ENCODE measurements around the gene MACROD2. TPM values are rescaled to one million over a fixed set of nuclear protein-coding genes. Genes with fewer than 3 reads are reported as not detected.

MACROD2 gene
- total RNA-seq, 4 donors from 2014 or later, result 1.8 to 4.8 (median 2.9) TPM

- no peaks in the 10 kb centered on the region for H3K36me3 ChIP-seq
- H3K4me3 ChIP-seq, result no peak overlapping the region
- DNase-seq, result no peak
- no peaks in the 10 kb centered on the region for H3K4me1 ChIP-seq
- WGBS, 2 donors, result 60 to 66% methylated on average over 2 of the region's 2 CpGs
- intact Hi-C loops (cut with DNase I), result no loop called here
- H3K27ac ChIP-seq, result no peak overlapping the region
- H3K9me3 ChIP-seq, result no peaks in the 10 kb centered on the region
- no peaks in the 10 kb centered on the region for H3K27me3 ChIP-seq
- TF ChIP-seq CTCF (IDR thresholded peaks at IDR 0.05) (no peak), POLR2A (IDR thresholded peaks at IDR 0.05) (no peak)
Measured at GRCh38 chr20:15245896-15246295, 1250.6 kb downstream of the MACROD2 start.

DNA sequence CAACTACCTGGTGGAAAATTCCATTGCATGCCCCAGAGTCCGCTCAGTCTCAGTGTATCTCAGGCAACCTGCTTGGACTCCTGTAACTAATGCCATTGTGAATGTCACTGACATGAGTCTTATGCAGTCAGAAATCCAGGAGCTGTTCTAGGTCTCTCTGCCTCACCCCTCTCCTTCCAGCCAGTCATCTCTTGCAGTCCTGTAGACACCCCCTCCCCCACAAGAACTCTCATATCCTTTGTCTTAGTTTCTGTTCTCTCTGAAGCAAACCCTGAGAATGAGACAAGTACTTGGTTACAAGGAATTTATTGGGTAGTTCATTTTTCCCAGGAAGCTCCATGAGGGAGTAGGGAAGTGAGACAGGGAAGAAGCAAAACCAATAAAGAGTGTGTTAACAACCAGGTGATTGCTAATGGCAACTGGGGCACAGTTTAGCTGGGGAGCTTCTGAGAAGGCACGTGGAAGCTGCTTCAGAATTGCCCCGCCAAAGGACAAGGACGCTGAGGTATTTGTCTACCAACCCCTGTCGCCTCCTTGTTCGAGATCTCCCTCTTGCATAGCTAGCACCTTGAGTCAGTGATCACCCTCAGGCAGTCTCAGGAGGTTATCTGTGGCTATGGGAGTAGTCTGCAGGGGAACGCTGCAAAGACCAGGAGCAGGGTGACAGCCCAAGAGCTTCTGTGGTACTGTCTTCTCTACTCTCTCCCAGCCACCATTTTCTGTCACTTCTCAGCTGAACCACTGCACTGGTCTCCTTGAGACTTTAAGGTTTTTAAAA is 1253.5 kb downstream of the MACROD2 start:
- DNase-seq, result no peak
- H3K9me3 ChIP-seq, result no peaks in the 10 kb centered on the region
- no peaks in the 10 kb centered on the region for H3K27me3 ChIP-seq
- H3K36me3 ChIP-seq, result no peaks in the 10 kb centered on the region
- H3K4me1 ChIP-seq, result no peaks in the 10 kb centered on the region
- TF ChIP-seq POLR2A (IDR thresholded peaks at IDR 0.05) (no peak), CTCF (IDR thresholded peaks at IDR 0.05) (no peak)
- H3K4me3 ChIP-seq, result no peak overlapping the region
- 85% methylated on average over 7 of the region's 7 CpGs for WGBS, 2 donors
- intact Hi-C loops (cut with DNase I), result no loop called here
- no peak overlapping the region for H3K27ac ChIP-seq

DNA sequence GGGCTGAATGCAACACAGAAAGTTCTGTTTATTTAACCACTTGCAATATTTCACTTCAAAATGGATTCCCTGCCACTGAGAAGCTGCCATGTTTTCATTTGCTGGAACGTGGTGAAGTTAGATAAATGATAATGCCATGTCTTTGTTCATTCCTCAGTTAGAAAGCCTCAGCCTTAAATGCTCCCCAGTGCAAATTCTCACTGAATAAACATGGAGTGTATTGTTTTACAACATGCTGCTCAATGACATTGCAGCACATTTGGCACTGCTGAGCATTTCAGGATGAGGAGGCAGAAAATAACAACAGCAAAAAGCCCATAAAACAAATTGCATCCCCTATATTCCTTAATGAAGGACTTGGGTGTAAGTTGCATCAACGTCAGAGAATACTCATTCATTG is 1255.9 kb downstream of the MACROD2 start:
- Histone ChIP-seq H3K36me3 (no peaks in the 10 kb centered on the region), H3K27ac (no peak overlapping the region), H3K27me3 (no peaks in the 10 kb centered on the region), H3K4me1 (no peaks in the 10 kb centered on the region), H3K9me3 (no peaks in the 10 kb centered on the region), H3K4me3 (no peak overlapping the region)
- intact Hi-C loops (cut with DNase I), result no loop called here
- no peak for DNase-seq
- no peak for TF ChIP-seq CTCF (IDR thresholded peaks at IDR 0.05)
- TF ChIP-seq POLR2A (IDR thresholded peaks at IDR 0.05), result no peak
- 38 to 49% methylated on average over 2 of the region's 2 CpGs for WGBS, 2 donors

DNA sequence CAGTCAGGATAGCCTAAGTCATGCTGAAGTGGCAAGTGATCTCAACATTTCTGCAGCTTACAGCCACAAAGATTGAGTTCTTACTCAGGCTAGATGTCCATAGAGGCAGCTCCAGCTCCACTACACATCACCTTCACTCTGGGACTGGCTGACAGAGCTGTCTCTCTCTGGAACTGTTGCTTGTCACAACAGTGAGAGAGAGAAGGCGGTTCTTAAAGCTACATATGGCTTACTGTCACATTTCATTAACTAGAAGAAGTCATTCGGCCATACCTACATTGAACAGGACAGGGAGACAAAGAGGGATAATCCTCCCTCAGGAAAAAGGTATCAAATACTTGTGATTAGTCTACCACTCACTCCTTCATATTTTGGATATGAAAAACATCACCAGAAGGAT is 1257.0 kb downstream of the MACROD2 start:
- no peak overlapping the region for H3K4me3 ChIP-seq
- 81 to 93% methylated on average over 2 of the region's 2 CpGs for WGBS, 2 donors
- H3K27ac ChIP-seq, result no peak overlapping the region
- no peak for TF ChIP-seq POLR2A (IDR thresholded peaks at IDR 0.05)
- TF ChIP-seq CTCF (IDR thresholded peaks at IDR 0.05), result no peak
- H3K9me3 ChIP-seq, result no peaks in the 10 kb centered on the region
- H3K4me1 ChIP-seq, result no peaks in the 10 kb centered on the region
- intact Hi-C loops (cut with DNase I), result no loop called here
- H3K36me3 ChIP-seq, result no peaks in the 10 kb centered on the region
- DNase-seq, result no peak
- H3K27me3 ChIP-seq, result no peaks in the 10 kb centered on the region

GRCh38 chr20:15253431-15253830 is 1258.1 kb downstream of the MACROD2 start:
- Histone ChIP-seq H3K27ac (no peak overlapping the region), H3K4me3 (no peak overlapping the region), H3K27me3 (no peaks in the 10 kb centered on the region), H3K36me3 (no peaks in the 10 kb centered on the region), H3K9me3 (no peaks in the 10 kb centered on the region), H3K4me1 (no peaks in the 10 kb centered on the region)
- 93% methylated on average over 5 of the region's 5 CpGs for WGBS, 2 donors
- intact Hi-C loops (cut with DNase I), result no loop called here
- TF ChIP-seq POLR2A (IDR thresholded peaks at IDR 0.05), result no peak
- no peak for TF ChIP-seq CTCF (IDR thresholded peaks at IDR 0.05)
- DNase-seq, result no peak
